Measurements from ENCODE around the gene IGF2R. TPM values are rescaled to one million over a fixed set of nuclear protein-coding genes. Genes with fewer than 3 reads are reported as not detected.
"Not testable (repeated sequence)": the region's sequence is repeated elsewhere in the genome, so short reads cannot be mapped to it uniquely, and the experiment has no call there.

Gene IGF2R
- total RNA-seq, 1 donor from 2014 or later: 247 TPM

GRCh38 chr6:160124007-160124406 is 155.1 kb downstream of the IGF2R start:
- Mint-ChIP-seq H3K27ac (ENCODE audit: unreplicated experiment) (no peak overlapping the region), H3K4me3 (ENCODE audit: unreplicated experiment) (no peak overlapping the region), H3K4me1 (ENCODE audit: low read depth) (peaks cover 10% of the 10 kb centered on the region), H3K27me3 (ENCODE audit: low read depth) (no peaks in the 10 kb centered on the region), H3K9me3 (ENCODE audit: low read depth) (no peaks in the 10 kb centered on the region), H3K36me3 (ENCODE audit: low read depth) (peaks cover 8% of the 10 kb centered on the region)
- DNase-seq (ENCODE audit: low spot score): no peak
- TF ChIP-seq CTCF (IDR thresholded peaks at IDR 0.05): no peak

GRCh38 chr6:160124605-160125004 is 155.7 kb downstream of the IGF2R start:
- Mint-ChIP-seq H3K36me3 (ENCODE audit: low read depth) (peaks cover 8% of the 10 kb centered on the region), H3K27me3 (ENCODE audit: low read depth) (no peaks in the 10 kb centered on the region), H3K27ac (ENCODE audit: unreplicated experiment) (no peak overlapping the region), H3K4me1 (ENCODE audit: low read depth) (peaks cover 7% of the 10 kb centered on the region), H3K9me3 (ENCODE audit: low read depth) (no peaks in the 10 kb centered on the region), H3K4me3 (ENCODE audit: unreplicated experiment) (no peak overlapping the region)
- DNase-seq (ENCODE audit: low spot score): no peak
- no peak for TF ChIP-seq CTCF (IDR thresholded peaks at IDR 0.05)

GRCh38 chr6:160125105-160125504 is 156.2 kb downstream of the IGF2R start:
- not testable (repeated sequence) for H3K27me3 Mint-ChIP-seq (ENCODE audit: low read depth); H3K4me3 Mint-ChIP-seq (ENCODE audit: unreplicated experiment); H3K36me3 Mint-ChIP-seq (ENCODE audit: low read depth); H3K9me3 Mint-ChIP-seq (ENCODE audit: low read depth); H3K27ac Mint-ChIP-seq (ENCODE audit: unreplicated experiment); DNase-seq (ENCODE audit: low spot score); H3K4me1 Mint-ChIP-seq (ENCODE audit: low read depth)

GRCh38 chr6:160127270-160128124 is 158.6 kb downstream of the IGF2R start:
- Mint-ChIP-seq H3K36me3 (ENCODE audit: low read depth) (peaks cover 13% of the 10 kb centered on the region), H3K27me3 (ENCODE audit: low read depth) (no peaks in the 10 kb centered on the region), H3K9me3 (ENCODE audit: low read depth) (no peaks in the 10 kb centered on the region), H3K4me1 (ENCODE audit: low read depth) (peaks cover 8% of the 10 kb centered on the region), H3K4me3 (ENCODE audit: unreplicated experiment) (no peak overlapping the region), H3K27ac (ENCODE audit: unreplicated experiment) (no peak overlapping the region)
- TF ChIP-seq CTCF (IDR thresholded peaks at IDR 0.05): no peak
- DNase-seq (ENCODE audit: low spot score): no peak

GRCh38 chr6:160128125-160128683 is 159.3 kb downstream of the IGF2R start:
- H3K9me3 Mint-ChIP-seq (ENCODE audit: low read depth): no peaks in the 10 kb centered on the region
- no peak overlapping the region for H3K27ac Mint-ChIP-seq (ENCODE audit: unreplicated experiment)
- H3K36me3 Mint-ChIP-seq (ENCODE audit: low read depth): peaks cover 14% of the 10 kb centered on the region
- H3K4me3 Mint-ChIP-seq (ENCODE audit: unreplicated experiment): no peak overlapping the region
- H3K27me3 Mint-ChIP-seq (ENCODE audit: low read depth): no peaks in the 10 kb centered on the region
- TF ChIP-seq CTCF (IDR thresholded peaks at IDR 0.05): no peak
- H3K4me1 Mint-ChIP-seq (ENCODE audit: low read depth): peaks cover 12% of the 10 kb centered on the region
- no peak for DNase-seq (ENCODE audit: low spot score)

All from chondrocyte (in vitro differentiated cells).